ENCODE measurements around the gene TAAR8.

GRCh38 chr6:132527791-132528190 is 24.7 kb upstream of the TAAR8 start:
- no peak for TF ChIP-seq CTCF (IDR thresholded peaks at IDR 0.05)
- TF ChIP-seq POLR2A (IDR thresholded peaks at IDR 0.05): no peak

Data from esophagus squamous epithelium (tissue), 4 donors.